ENCODE results near the gene JAK1.
"Not testable (repeated sequence)": the region's sequence is repeated elsewhere in the genome, so short reads cannot be mapped to it uniquely, and the experiment has no call there.

The JAK1 gene

DNA sequence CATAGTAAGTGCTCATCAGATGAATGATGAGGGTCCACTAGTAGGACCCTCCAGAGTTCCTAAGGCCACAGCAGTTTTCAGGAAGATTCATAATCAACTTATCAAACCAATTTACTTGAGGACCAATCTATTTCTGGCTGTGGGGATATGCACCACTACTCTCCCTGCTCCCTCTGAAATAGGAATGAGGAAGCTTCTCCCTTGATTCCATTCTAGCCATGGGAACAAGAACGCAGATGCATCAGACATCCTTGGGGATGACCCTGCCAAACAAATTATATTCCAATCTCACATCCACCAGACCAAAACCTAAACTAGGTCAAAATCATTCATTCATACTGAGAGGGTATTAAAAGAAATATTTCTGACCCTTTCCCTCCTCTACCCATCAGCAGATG, 31.5 kb downstream of the JAK1 start:
- H3K27ac ChIP-seq: no peak overlapping the region
- TF ChIP-seq, protein P1, sequence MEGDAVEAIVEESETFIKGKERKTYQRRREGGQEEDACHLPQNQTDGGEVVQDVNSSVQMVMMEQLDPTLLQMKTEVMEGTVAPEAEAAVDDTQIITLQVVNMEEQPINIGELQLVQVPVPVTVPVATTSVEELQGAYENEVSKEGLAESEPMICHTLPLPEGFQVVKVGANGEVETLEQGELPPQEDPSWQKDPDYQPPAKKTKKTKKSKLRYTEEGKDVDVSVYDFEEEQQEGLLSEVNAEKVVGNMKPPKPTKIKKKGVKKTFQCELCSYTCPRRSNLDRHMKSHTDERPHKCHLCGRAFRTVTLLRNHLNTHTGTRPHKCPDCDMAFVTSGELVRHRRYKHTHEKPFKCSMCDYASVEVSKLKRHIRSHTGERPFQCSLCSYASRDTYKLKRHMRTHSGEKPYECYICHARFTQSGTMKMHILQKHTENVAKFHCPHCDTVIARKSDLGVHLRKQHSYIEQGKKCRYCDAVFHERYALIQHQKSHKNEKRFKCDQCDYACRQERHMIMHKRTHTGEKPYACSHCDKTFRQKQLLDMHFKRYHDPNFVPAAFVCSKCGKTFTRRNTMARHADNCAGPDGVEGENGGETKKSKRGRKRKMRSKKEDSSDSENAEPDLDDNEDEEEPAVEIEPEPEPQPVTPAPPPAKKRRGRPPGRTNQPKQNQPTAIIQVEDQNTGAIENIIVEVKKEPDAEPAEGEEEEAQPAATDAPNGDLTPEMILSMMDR (conservative IDR thresholded peaks at IDR 0.05): no peak

DNA sequence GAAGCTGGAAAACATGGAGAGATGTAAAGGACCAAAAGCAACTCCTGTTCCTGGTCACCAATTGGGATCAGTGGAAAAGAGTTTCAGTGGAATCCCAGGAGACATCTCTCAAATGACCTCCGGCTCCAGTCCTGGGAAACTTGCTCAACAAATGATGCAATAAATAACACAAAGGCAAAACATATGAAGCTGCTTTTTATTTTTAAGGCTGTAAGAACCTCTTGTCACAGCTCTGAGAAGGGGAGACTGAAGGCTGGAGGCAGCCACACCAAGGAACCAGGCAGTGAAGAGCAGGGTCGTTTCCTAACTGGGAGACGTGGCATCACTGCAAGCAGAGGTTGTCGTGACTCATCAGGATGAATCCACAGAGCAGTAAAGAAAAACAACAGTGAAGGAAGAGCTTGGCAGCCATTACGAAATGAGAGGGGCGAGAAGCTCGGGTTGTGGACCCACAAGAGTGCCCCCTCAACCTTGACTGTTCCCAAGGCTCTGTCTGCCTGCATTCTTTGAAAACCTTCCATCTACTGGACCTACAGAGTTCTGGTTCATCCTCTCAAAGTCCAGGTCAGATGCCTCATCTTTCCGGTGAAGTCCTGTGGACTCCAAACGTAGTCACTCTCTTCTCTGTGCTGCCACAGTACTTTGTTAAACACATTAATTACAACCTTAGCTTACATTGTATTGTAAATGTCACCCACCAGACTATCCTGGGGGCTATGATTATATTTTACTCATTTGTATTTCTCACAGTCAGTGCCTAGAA, 32.1 kb downstream of the JAK1 start:
- H3K27ac ChIP-seq: no peak overlapping the region
- TF ChIP-seq, protein P1 (conservative IDR thresholded peaks at IDR 0.05): no peak

DNA sequence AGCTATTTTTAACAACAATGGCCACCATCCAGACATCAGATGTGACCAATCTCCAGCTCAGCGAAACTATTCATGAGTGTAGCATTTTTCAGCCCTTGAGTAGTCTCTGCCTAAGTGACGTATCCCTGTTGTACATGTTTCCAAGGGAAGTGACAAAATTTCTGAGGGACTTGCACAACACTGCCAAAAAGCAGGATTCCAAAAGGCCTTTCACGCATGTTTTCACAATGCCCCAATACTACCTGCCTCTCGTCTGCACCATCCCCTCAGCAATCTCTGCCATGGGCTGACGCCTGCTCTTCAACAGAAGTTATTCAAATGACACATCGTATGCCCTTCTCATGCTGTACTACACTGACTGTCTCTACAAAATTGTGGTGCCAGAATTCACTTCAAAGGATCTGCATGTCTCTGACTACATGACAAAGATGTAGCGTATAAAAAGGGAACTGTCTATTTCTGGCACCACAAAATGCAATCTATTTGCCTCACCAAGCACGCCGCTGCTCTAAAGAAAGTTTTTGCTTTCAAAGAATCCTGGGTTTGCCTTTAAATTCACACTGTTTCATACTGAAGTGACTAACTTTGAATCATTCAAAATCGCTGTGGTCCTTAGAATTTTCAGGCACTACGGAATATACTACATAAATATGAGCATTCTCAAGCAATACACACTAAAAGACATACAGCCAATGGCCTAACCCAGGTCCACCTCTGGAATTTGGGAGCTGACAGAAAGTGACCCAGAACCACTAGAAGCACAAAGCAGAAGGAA, 32.9 kb downstream of the JAK1 start:
- no peak overlapping the region for H3K27ac ChIP-seq
- TF ChIP-seq, protein P1 (conservative IDR thresholded peaks at IDR 0.05): no peak

DNA sequence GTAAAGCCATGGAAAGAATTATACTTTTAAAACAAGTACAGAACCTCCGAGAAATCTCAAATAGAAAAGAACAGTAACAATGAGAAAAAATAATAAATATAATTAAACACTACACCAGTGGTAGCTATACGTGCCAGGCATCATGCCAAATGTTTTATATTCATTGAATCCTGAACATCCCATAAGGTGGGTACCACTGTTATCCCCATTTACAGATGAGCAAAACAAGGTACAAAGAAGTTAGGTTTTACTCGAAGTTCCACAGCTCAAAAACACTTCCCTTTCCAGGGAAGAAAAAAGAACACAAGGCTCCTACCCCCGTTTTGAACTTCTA, 33.4 kb downstream of the JAK1 start:
- H3K27ac ChIP-seq: no peak overlapping the region

DNA sequence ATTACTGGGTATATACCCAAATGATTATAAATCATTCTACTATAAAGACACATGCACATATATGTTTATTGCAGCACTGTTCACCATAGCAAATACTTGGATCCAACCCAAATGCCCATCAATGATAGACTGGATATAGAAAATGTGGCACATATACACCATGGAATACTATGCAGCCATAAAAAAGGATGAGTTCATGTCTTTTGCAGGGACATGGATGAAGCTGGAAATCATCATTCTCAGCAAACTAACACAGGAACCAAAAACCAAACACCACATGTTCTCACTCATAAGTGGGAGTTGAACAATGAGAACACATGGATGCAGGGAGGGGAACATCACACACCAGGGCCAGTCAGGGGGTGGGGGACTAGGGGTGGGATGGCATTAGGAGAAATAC, 35.7 kb downstream of the JAK1 start:
- H3K27ac ChIP-seq: not testable (repeated sequence)

More for the DNA sequence above, 33.4 kb downstream of the JAK1 start:
- TF ChIP-seq, protein P1 (conservative IDR thresholded peaks at IDR 0.05): no peak

DNA sequence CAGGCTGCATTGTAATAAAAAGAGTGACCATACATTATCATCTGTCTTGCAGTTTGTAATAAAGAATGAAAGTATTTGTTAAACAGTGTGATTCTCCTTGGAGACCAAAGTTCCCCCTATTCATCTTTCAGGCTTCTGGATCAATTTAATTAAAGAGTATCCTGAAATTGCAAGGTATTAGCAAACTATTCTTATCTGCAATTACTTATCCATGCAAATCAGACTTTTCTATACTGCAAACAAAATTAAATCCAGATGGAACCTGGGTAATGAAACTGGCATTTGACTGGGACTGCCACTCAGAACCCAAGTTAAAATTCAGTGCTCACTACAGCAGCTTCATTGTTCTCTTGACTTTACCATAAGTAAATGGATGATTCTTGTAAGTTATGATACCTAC, 37.1 kb downstream of the JAK1 start:
- H3K27ac ChIP-seq: no peak overlapping the region
- TF ChIP-seq, protein P1 (conservative IDR thresholded peaks at IDR 0.05): no peak

DNA sequence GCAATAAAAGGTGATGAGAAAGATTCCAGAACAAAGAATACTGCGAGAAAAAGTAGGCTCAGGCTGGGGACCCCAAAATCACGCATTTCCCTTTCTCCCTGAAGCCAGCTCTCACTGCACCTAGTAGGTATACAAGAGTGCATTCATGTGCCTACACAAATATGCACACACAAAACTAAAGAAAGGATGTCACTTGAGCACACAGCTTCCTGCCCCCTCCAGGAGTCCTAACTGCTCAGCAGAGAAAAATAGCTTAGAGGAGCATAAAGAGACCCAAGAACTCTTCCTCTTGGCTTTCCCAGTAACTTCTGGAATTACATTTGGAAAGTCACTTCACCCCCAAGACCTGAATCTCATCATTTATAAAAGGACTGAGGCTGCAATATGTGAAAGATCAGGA, 38.0 kb downstream of the JAK1 start:
- TF ChIP-seq, protein P1 (conservative IDR thresholded peaks at IDR 0.05): no peak
- H3K27ac ChIP-seq: no peak overlapping the region

DNA sequence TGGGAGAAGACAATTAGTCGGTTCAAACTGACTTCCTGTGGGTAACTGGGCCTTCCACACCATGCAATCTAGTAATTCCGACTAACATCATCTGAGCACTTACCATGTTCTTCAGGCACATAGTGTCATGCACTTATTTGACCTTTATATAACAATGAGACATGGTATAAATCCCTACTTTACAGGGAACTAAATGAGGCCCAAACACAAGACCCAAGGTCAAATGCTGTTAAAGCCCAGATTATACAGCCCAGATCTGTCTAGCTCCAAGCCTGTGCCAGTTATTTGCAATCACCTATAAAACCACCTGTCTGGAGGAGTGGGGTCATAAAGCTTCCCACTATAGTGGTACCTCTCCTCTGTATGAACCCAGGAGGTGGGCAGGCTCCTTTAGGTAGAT, 40.8 kb downstream of the JAK1 start:
- H3K27ac ChIP-seq: no peak overlapping the region
- TF ChIP-seq, protein P1 (conservative IDR thresholded peaks at IDR 0.05): no peak

Data from VCaP (cell line).